Fibroblast of the aortic adventitia (primary cell): ENCODE measurements around the gene DIAPH3. TPM values are rescaled to one million over a fixed set of nuclear protein-coding genes. Genes with fewer than 3 reads are reported as not detected.

Experiments used
- DNase-seq: peaks from one replicate; pipeline ENCODE4 v3.0.0-alpha.2; 2010; ENCODE audit warnings: low read depth
- H3K4me3 ChIP-seq: 2 replicates; pipeline ENCODE4 v1.5.1; 2011; ENCODE audit warnings: low read depth, mild to moderate bottlenecking, control low read depth, low read length, moderate library complexity
- CTCF ChIP-seq: IDR thresholded peaks from 2 replicates; pipeline ENCODE4 v1.5.1; 2011; ENCODE audit warnings: mild to moderate bottlenecking, low read length, control low read depth, inconsistent platforms; ENCODE audit not compliant: insufficient read depth
- total RNA-seq: library from RNA; depleted of rRNA; stranded (reverse); fragments of >200 nt; gene quantifications from 2 replicates; pipeline ENCODE4 v1.2.3, GENCODE V29; 2012; ENCODE audit warnings: low replicate concordance

Gene DIAPH3
- total RNA-seq, 1 donor: 40.9 TPM

- no peak for TF ChIP-seq CTCF
Measured at GRCh38 chr13:59702269-59702668, 461.5 kb downstream of the DIAPH3 start.

GRCh38 chr13:59701261-59701660, 462.5 kb downstream of the DIAPH3 start:
- no peak for TF ChIP-seq CTCF
- DNase-seq: no peak
- H3K4me3 ChIP-seq: no peak overlapping the region

More at GRCh38 chr13:59702269-59702668, 461.5 kb downstream of the DIAPH3 start:
- no peak for DNase-seq
- no peak overlapping the region for H3K4me3 ChIP-seq

- H3K4me3 ChIP-seq: no peak overlapping the region
- TF ChIP-seq CTCF: no peak
- DNase-seq: no peak
Measured at GRCh38 chr13:59700281-59700680, 463.4 kb downstream of the DIAPH3 start.

- no peak overlapping the region for H3K4me3 ChIP-seq
- no peak for DNase-seq
- TF ChIP-seq CTCF: no peak
Measured at GRCh38 chr13:59696271-59696670, 467.5 kb downstream of the DIAPH3 start.

- DNase-seq: no peak
- H3K4me3 ChIP-seq: no peak overlapping the region
- no peak for TF ChIP-seq CTCF
Measured at GRCh38 chr13:59691501-59692066, 472.1 kb downstream of the DIAPH3 start.

- H3K4me3 ChIP-seq: no peak overlapping the region
- DNase-seq: peak; percentile 42
- no peak for TF ChIP-seq CTCF
Measured at GRCh38 chr13:59690857-59691500, 472.7 kb downstream of the DIAPH3 start.

GRCh38 chr13:59689057-59689456, 474.7 kb downstream of the DIAPH3 start:
- DNase-seq: no peak
- H3K4me3 ChIP-seq: no peak overlapping the region
- TF ChIP-seq CTCF: no peak
